Lung (tissue), 12 donors: ENCODE data around the gene TRPC6. TPM values are rescaled to one million over a fixed set of nuclear protein-coding genes. Genes with fewer than 3 reads are reported as not detected.

Experiments used
- ATAC-seq: fragments of 200-7000 bp; cut with Tn5 transposase; one replicate; pipeline ENCODE4 v1.9.1; 2020; ENCODE audit warnings: moderate number of reproducible peaks; ENCODE audit not compliant: insufficient read depth, low FRiP score
- DNase-seq, 3 donors: peaks; one replicate each; pipeline ENCODE4 v3.0.0-alpha.2; 2013 to 2017
- H3K27ac ChIP-seq, 2 donors: one replicate each; pipeline ENCODE4 v1.5.1; 2013; ENCODE audit warnings: mild to moderate bottlenecking in 2 of 2, moderate library complexity in 2 of 2, control low read depth in 1 of 2, inconsistent platforms in 1 of 2, low read depth in 1 of 2, low read length in 1 of 2
- H3K27me3 ChIP-seq, 3 donors: one replicate each; pipeline ENCODE4 v1.5.1; 2013; ENCODE audit warnings: low read length in 2 of 3; ENCODE audit not compliant: control insufficient read depth in 3 of 3, insufficient read depth in 3 of 3
- H3K36me3 ChIP-seq, 4 donors: one replicate each; pipeline ENCODE4 v1.5.1; 2013; ENCODE audit warnings: low read length in 4 of 4, mild to moderate bottlenecking in 1 of 4, moderate library complexity in 1 of 4; ENCODE audit not compliant: control insufficient read depth in 4 of 4, insufficient read depth in 4 of 4
- H3K4me1 ChIP-seq, 5 donors: one replicate each; pipeline ENCODE4 v1.5.1; 2013; ENCODE audit warnings: low read length in 5 of 5, mild to moderate bottlenecking in 2 of 5, moderate library complexity in 1 of 5; ENCODE audit not compliant: control insufficient read depth in 5 of 5, insufficient read depth in 5 of 5
- H3K4me3 ChIP-seq: one replicate; pipeline ENCODE4 v1.5.1; 2013; ENCODE audit warnings: mild to moderate bottlenecking, control low read depth, moderate library complexity
- H3K9ac ChIP-seq, 2 donors: one replicate each; pipeline ENCODE4 v1.5.1; 2013; ENCODE audit warnings: low read length in 2 of 2, control low read depth in 1 of 2; ENCODE audit not compliant: insufficient read depth in 1 of 2
- H3K9me3 ChIP-seq, 4 donors: one replicate each; pipeline ENCODE4 v1.5.1; 2013; ENCODE audit warnings: low read length in 3 of 4, mild to moderate bottlenecking in 1 of 4, moderate library complexity in 1 of 4; ENCODE audit not compliant: control insufficient read depth in 4 of 4, insufficient read depth in 3 of 4
- CTCF ChIP-seq: IDR thresholded peaks from 2 replicates; pipeline ENCODE4 v1.5.1; 2012; ENCODE audit warnings: mild to moderate bottlenecking; ENCODE audit errors: control extremely low read depth, extremely low read depth
- WGBS, 2 donors: extraction: QIAGEN DNeasy Blood & Tissue Kit; methylation state at CpG; one replicate each; pipeline ENCODE4 v1.1.7; 2013; 5-methylcytosine and 5-hydroxymethylcytosine counted together
- polyA plus RNA-seq, 2 donors: library from polyadenylated mRNA; stranded (reverse); fragments of 200-250 nt; gene quantifications; one replicate each; pipeline ENCODE4 v1.2.1, GENCODE V29; 2013
- total RNA-seq, 2 donors: library from RNA; depleted of rRNA in 1 of 2; stranded (reverse); fragments of >200 nt in 1 of 2; gene quantifications; one replicate each; pipeline ENCODE4 v1.2.1, GENCODE V29; 2014 to 2021
- donor health status: control.
- donor health status: control.
- donor health status: Bipolar disorder and iron deficiency.
- donor health status: healthy.
- donor health status: DM: yes; HTN: yes; CAD: no.

Gene TRPC6
- total and polyA plus RNA-seq, 4 donors: 3.3 to 66.5 (median 7.9) TPM

- no peak overlapping the region for H3K9ac ChIP-seq
- no peak overlapping the region for H3K27ac ChIP-seq
- no peak for ATAC-seq
These were observed 138.0 kb downstream of the TRPC6 start for GRCh38 chr11:101445761-101446160.

GRCh38 chr11:101444851-101445250, 139.0 kb downstream of the TRPC6 start:
- no peaks in the 10 kb centered on the region for H3K27me3 ChIP-seq
- no peak overlapping the region for H3K27ac ChIP-seq
- H3K9me3 ChIP-seq: no peaks in the 10 kb centered on the region
- no peaks in the 10 kb centered on the region for H3K36me3 ChIP-seq
- 50 to 67% methylated on average over 1 of the region's 1 CpG for WGBS, 2 donors
- H3K9ac ChIP-seq: no peak overlapping the region
- H3K4me3 ChIP-seq: no peak overlapping the region
- H3K4me1 ChIP-seq: peaks cover 1 to 25% (median 7%) of the 10 kb centered on the region in 5 donors
- no peak for DNase-seq
- no peak for ATAC-seq
- no peak for TF ChIP-seq CTCF

More at GRCh38 chr11:101445761-101446160, 138.0 kb downstream of the TRPC6 start:
- peaks cover 1 to 25% (median 7%) of the 10 kb centered on the region in 5 donors for H3K4me1 ChIP-seq
- no peaks in the 10 kb centered on the region for H3K9me3 ChIP-seq
- no peak for TF ChIP-seq CTCF
- H3K36me3 ChIP-seq: no peaks in the 10 kb centered on the region
- no peak for DNase-seq
- no peaks in the 10 kb centered on the region for H3K27me3 ChIP-seq
- no peak overlapping the region for H3K4me3 ChIP-seq

GRCh38 chr11:101444164-101444563, 139.6 kb downstream of the TRPC6 start:
- ATAC-seq: no peak

More at GRCh38 chr11:101444164-101444563, 139.6 kb downstream of the TRPC6 start:
- no peak overlapping the region for H3K4me3 ChIP-seq
- no peaks in the 10 kb centered on the region for H3K36me3 ChIP-seq
- DNase-seq: peak; percentile 72 to 90 (median 75)
- H3K9ac ChIP-seq: no peak overlapping the region
- no peak for TF ChIP-seq CTCF
- no peaks in the 10 kb centered on the region for H3K9me3 ChIP-seq
- H3K4me1 ChIP-seq: peaks cover 1 to 25% (median 7%) of the 10 kb centered on the region in 5 donors
- H3K27ac ChIP-seq: peak overlapping the region in 1 of 2 donors; percentile 44
- WGBS, 2 donors: 12 to 30% methylated on average over 5 of the region's 5 CpGs
- no peaks in the 10 kb centered on the region for H3K27me3 ChIP-seq
